Nephron (organoid): ENCODE data around the gene MUSTN1.

ENCODE experiments used
- H3K27ac Mint-ChIP-seq, 3 experiments: 2 replicates each; pipeline ENCODE4 v1.8.0; 2020; ENCODE audit warnings: mixed read lengths in 3 of 3, mild to moderate bottlenecking in 2 of 3, moderate library complexity in 1 of 3
- H3K27me3 Mint-ChIP-seq: 2 replicates; pipeline ENCODE4 v1.8.0; 2021; ENCODE audit warnings: low read depth, mild to moderate bottlenecking, moderate library complexity, mixed read lengths
- H3K36me3 Mint-ChIP-seq: 2 replicates; pipeline ENCODE4 v1.8.0; 2020; ENCODE audit warnings: low read depth, mixed read lengths
- H3K4me1 Mint-ChIP-seq: 2 replicates; pipeline ENCODE4 v1.8.0; 2020; ENCODE audit warnings: mixed read lengths
- H3K4me3 Mint-ChIP-seq, 3 experiments: 2 replicates each; pipeline ENCODE4 v1.8.0; 2020; ENCODE audit warnings: mild to moderate bottlenecking in 3 of 3, mixed read lengths in 3 of 3, moderate library complexity in 2 of 3
- H3K9me3 Mint-ChIP-seq: 2 replicates; pipeline ENCODE4 v1.8.0; 2020; ENCODE audit warnings: mixed read lengths
- CTCF ChIP-seq, 3 experiments: fragments of 200-600 bp; sonication (generic); IDR thresholded peaks; one replicate each; pipeline ENCODE4 v1.5.0; 2021; ENCODE audit warnings: antibody characterized with exemption in 3 of 3; ENCODE audit not compliant: unreplicated experiment in 3 of 3

MUSTN1 gene

GRCh38 chr3:52859686-52860423 lies 25.0 kb upstream of the MUSTN1 start:
- peaks cover 21% of the 10 kb centered on the region for H3K36me3 Mint-ChIP-seq
- H3K27ac Mint-ChIP-seq = no peak overlapping the region
- peaks cover 3% of the 10 kb centered on the region for H3K27me3 Mint-ChIP-seq
- H3K4me1 Mint-ChIP-seq = no peaks in the 10 kb centered on the region
- H3K4me3 Mint-ChIP-seq = no peak overlapping the region
- TF ChIP-seq CTCF (IDR thresholded peaks at IDR 0.05; ENCODE audit: unreplicated experiment in 3 of 3) = no peak
- H3K9me3 Mint-ChIP-seq = peaks cover 12% of the 10 kb centered on the region

DNA sequence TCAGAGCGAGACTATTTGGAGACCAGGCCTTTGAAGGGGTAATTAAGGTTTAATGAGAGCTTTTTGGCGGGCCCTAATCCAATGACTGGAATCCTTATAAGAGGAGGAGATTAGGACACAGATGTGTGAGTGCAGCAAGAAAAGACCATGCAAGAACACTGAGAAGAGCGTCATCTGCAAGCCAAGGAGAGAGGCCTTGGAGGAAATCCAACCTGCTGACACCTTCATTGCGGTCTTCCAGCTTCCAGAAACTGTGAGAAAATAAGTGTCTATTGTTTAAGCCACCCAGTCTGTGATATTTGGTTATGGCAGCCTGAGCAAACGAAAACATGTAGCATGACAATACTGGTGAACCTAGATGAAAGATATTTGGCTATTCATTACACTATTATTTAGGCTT lies 23.0 kb upstream of the MUSTN1 start:
- H3K36me3 Mint-ChIP-seq = peaks cover 12% of the 10 kb centered on the region
- H3K4me3 Mint-ChIP-seq = no peak overlapping the region
- no peaks in the 10 kb centered on the region for H3K4me1 Mint-ChIP-seq
- TF ChIP-seq CTCF (IDR thresholded peaks at IDR 0.05; ENCODE audit: unreplicated experiment in 3 of 3) = no peak
- H3K27me3 Mint-ChIP-seq = no peaks in the 10 kb centered on the region
- peaks cover 3% of the 10 kb centered on the region for H3K9me3 Mint-ChIP-seq
- H3K27ac Mint-ChIP-seq = no peak overlapping the region

DNA sequence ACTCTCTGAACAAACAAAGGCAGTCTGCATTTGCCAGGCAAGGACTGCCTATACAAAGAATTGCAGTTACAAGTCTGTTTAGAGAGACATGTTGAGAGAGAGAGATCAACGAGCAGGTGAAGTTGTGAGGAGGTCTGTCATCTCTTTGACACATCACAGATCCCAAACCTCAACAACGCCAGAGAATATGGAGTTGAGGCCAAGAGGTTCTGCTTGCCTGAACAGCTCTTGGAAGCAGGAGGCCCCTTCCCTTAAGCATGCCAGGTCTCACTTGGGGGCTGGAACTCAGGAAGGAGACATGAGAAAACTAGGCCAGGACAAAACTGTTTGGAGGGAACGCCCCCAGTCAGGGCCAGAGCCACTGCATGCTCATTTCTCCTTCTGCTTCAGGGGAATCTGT lies 22.3 kb upstream of the MUSTN1 start:
- Mint-ChIP-seq H3K27ac (no peak overlapping the region), H3K9me3 (no peaks in the 10 kb centered on the region), H3K27me3 (no peaks in the 10 kb centered on the region), H3K4me1 (no peaks in the 10 kb centered on the region), H3K36me3 (peaks cover 8% of the 10 kb centered on the region), H3K4me3 (no peak overlapping the region)
- TF ChIP-seq CTCF (IDR thresholded peaks at IDR 0.05; ENCODE audit: unreplicated experiment in 3 of 3) = no peak

GRCh38 chr3:52856666-52857065 lies 21.8 kb upstream of the MUSTN1 start:
- Mint-ChIP-seq H3K27me3 (no peaks in the 10 kb centered on the region), H3K9me3 (no peaks in the 10 kb centered on the region), H3K27ac (no peak overlapping the region), H3K4me1 (no peaks in the 10 kb centered on the region), H3K4me3 (no peak overlapping the region), H3K36me3 (peaks cover 13% of the 10 kb centered on the region)
- no peak for TF ChIP-seq CTCF (IDR thresholded peaks at IDR 0.05; ENCODE audit: unreplicated experiment in 3 of 3)

DNA sequence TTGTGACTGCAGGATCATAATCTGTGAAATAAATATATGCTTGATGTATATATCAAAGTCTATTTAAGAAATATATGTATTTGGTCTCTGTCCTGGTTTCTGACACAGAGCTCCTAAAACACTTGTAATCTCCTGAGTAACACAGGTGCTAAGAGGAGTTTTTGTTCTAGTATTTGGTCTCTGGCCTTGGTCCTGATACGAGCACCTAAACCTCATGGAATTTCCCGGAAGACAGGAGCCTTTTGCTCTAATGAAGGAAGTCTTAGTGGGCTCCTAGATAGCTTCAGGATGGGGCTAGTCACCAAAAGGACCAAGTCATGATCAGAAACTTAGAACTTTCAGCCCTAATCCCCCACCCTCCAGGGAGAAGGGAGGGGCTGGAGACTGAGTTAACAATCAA lies 19.2 kb upstream of the MUSTN1 start:
- no peaks in the 10 kb centered on the region for H3K27me3 Mint-ChIP-seq
- no peak overlapping the region for H3K4me3 Mint-ChIP-seq
- peaks cover 14% of the 10 kb centered on the region for H3K36me3 Mint-ChIP-seq
- no peaks in the 10 kb centered on the region for H3K4me1 Mint-ChIP-seq
- H3K9me3 Mint-ChIP-seq = no peaks in the 10 kb centered on the region
- H3K27ac Mint-ChIP-seq = no peak overlapping the region
- no peak for TF ChIP-seq CTCF (IDR thresholded peaks at IDR 0.05; ENCODE audit: unreplicated experiment in 3 of 3)

DNA sequence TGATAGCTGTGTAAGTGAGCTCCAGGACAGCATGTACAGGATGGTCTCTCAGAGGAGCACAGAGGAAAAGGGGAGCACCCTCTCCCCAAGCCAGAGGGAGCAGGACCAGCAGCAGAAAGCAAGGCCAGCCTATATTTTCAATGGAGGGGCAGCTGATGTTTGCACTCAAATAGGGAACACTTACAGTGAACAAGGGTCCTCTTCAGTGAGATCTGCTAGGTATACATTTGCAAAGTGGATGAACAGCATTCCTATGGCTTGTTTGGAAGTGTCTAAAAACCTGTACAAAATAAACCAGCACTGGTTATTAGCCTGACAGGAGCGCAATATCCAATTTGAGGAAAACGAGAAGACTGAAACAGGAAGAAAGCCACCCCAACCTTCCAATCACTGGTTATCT lies 17.6 kb upstream of the MUSTN1 start:
- H3K9me3 Mint-ChIP-seq = no peaks in the 10 kb centered on the region
- no peaks in the 10 kb centered on the region for H3K27me3 Mint-ChIP-seq
- no peaks in the 10 kb centered on the region for H3K4me1 Mint-ChIP-seq
- TF ChIP-seq CTCF (IDR thresholded peaks at IDR 0.05; ENCODE audit: unreplicated experiment in 3 of 3) = no peak
- H3K4me3 Mint-ChIP-seq = no peak overlapping the region
- H3K36me3 Mint-ChIP-seq = peaks cover 14% of the 10 kb centered on the region
- no peak overlapping the region for H3K27ac Mint-ChIP-seq
